GDM1 (cell line): ENCODE results near the gene UBE2S.
"Not testable (repeated sequence)": the region's sequence is repeated elsewhere in the genome, so short reads cannot be mapped to it uniquely, and the experiment has no call there.

Experiments
- DNase-seq: peaks from one replicate; lab custom pipeline; 2025; lab: John Stamatoyannopoulos, UW

The UBE2S gene

GRCh38 chr19:55440411-55441105 lies 33.0 kb upstream of the UBE2S start:
- no peak for DNase-seq

- no peak for DNase-seq
Measured at GRCh38 chr19:55439052-55439451, 31.5 kb upstream of the UBE2S start.

GRCh38 chr19:55437410-55437809 lies 29.8 kb upstream of the UBE2S start:
- peak; percentile 41 for DNase-seq

GRCh38 chr19:55436847-55437246 lies 29.3 kb upstream of the UBE2S start:
- DNase-seq, result no peak

GRCh38 chr19:55435020-55435419 lies 27.4 kb upstream of the UBE2S start:
- no peak for DNase-seq

GRCh38 chr19:55434356-55434919 lies 26.9 kb upstream of the UBE2S start:
- DNase-seq, result no peak

- no peak for DNase-seq
Measured at GRCh38 chr19:55433292-55433691, 25.7 kb upstream of the UBE2S start.

- DNase-seq, result no peak
Measured at GRCh38 chr19:55432241-55432959, 24.8 kb upstream of the UBE2S start.

- DNase-seq, result no peak
Measured at GRCh38 chr19:55431183-55431582, 23.6 kb upstream of the UBE2S start.

- no peak for DNase-seq
Measured at GRCh38 chr19:55426042-55426441, 18.5 kb upstream of the UBE2S start.

GRCh38 chr19:55424518-55424917 lies 16.9 kb upstream of the UBE2S start:
- no peak for DNase-seq

- no peak for DNase-seq
Measured at GRCh38 chr19:55423225-55424005, 15.8 kb upstream of the UBE2S start.

- DNase-seq, result peak; percentile 87
Measured at GRCh38 chr19:55421281-55421680, 13.7 kb upstream of the UBE2S start.

GRCh38 chr19:55419624-55420236 lies 12.1 kb upstream of the UBE2S start:
- DNase-seq, result no peak

GRCh38 chr19:55419103-55419502 lies 11.5 kb upstream of the UBE2S start:
- DNase-seq, result no peak

GRCh38 chr19:55418185-55418584 lies 10.6 kb upstream of the UBE2S start:
- DNase-seq, result peak; percentile 58

- DNase-seq, result no peak
Measured at GRCh38 chr19:55410168-55410567, 2.6 kb upstream of the UBE2S start.

GRCh38 chr19:55409179-55409578 lies 1.6 kb upstream of the UBE2S start:
- not testable (repeated sequence) for DNase-seq

GRCh38 chr19:55408533-55408872 lies 915 bp upstream of the UBE2S start:
- no peak for DNase-seq

- peak; percentile 99 for DNase-seq
Measured at GRCh38 chr19:55407800-55408532, 378 bp upstream of the UBE2S start.

GRCh38 chr19:55406826-55407549 lies 600 bp downstream of the UBE2S start:
- no peak for DNase-seq
